GM12891 (cell line): ENCODE measurements around the gene LYPD6.

Experiments used
- PAX5 ChIP-seq: IDR thresholded peaks from 2 replicates; pipeline ENCODE4 v1.6.1; 2011; ENCODE audit warnings: low read length, moderate library complexity, mild to moderate bottlenecking; ENCODE audit not compliant: insufficient read depth, severe bottlenecking
- POLR2A ChIP-seq: IDR thresholded peaks from 2 replicates; pipeline ENCODE4 v1.6.1; 2011; ENCODE audit warnings: low read depth, low read length, control low read depth
- POLR2AphosphoS5 ChIP-seq: IDR thresholded peaks from 2 replicates; pipeline ENCODE4 v1.6.1; 2011; ENCODE audit warnings: low read depth, low read length, control low read depth
- SPI1 ChIP-seq: IDR thresholded peaks from 2 replicates; pipeline ENCODE4 v1.6.1; 2011; ENCODE audit warnings: low read depth, low read length, control low read depth
- TAF1 ChIP-seq: IDR thresholded peaks from 2 replicates; pipeline ENCODE4 v1.6.1; 2011; ENCODE audit warnings: low read depth, low read length, control low read depth

- no peak for TF ChIP-seq TAF1
- no peak for TF ChIP-seq POLR2A
- no peak for TF ChIP-seq POLR2AphosphoS5
- no peak for TF ChIP-seq SPI1
- no peak for TF ChIP-seq PAX5
These were observed 69.7 kb downstream of the LYPD6 start for GRCh38 chr2:149399934-149400615.
